Astrocyte (in vitro differentiated cells and primary cell): ENCODE results near the gene SLCO4A1. TPM values are rescaled to one million over a fixed set of nuclear protein-coding genes. Genes with fewer than 3 reads are reported as not detected.

Experiments
- DNase-seq: peaks from one replicate; pipeline ENCODE4 v3.0.0-alpha.2; 2010; ENCODE audit warnings: low read depth
- FAIRE-seq: peaks from 2 replicates; lab custom pipeline; 2011; peaks lifted over from hg19 to GRCh38; lab: Jason Lieb, UNC
- H2AFZ ChIP-seq: 2 replicates; pipeline ENCODE4 v1.6.0; 2012; ENCODE audit warnings: low read depth, low read length, inconsistent platforms
- H3K27ac ChIP-seq: 2 replicates; pipeline ENCODE4 v1.5.1; 2011; ENCODE audit warnings: low read depth, low read length, inconsistent platforms
- H3K27me3 ChIP-seq: 2 replicates; pipeline ENCODE4 v1.6.0; 2011; ENCODE audit warnings: low read length, inconsistent platforms; ENCODE audit not compliant: insufficient read depth
- H3K36me3 ChIP-seq: 2 replicates; pipeline ENCODE4 v1.5.1; 2011; ENCODE audit warnings: low read length, inconsistent platforms; ENCODE audit not compliant: insufficient read depth
- H3K4me1 ChIP-seq: 2 replicates; pipeline ENCODE4 v1.5.1; 2011; ENCODE audit warnings: low read length, inconsistent platforms; ENCODE audit not compliant: insufficient read depth
- H3K4me2 ChIP-seq: 2 replicates; pipeline ENCODE4 v1.6.0; 2012; ENCODE audit warnings: low read length, inconsistent platforms
- H3K4me3 ChIP-seq: 2 replicates; pipeline ENCODE4 v1.5.1; 2011; ENCODE audit warnings: low read depth, mild to moderate bottlenecking, low read length, inconsistent platforms; ENCODE audit not compliant: insufficient read depth
- H3K79me2 ChIP-seq: 2 replicates; pipeline ENCODE4 v1.6.0; 2012; ENCODE audit warnings: mild to moderate bottlenecking, low read length, inconsistent platforms; ENCODE audit not compliant: insufficient read depth
- H3K9ac ChIP-seq: 2 replicates; pipeline ENCODE4 v1.6.0; 2012; ENCODE audit warnings: mild to moderate bottlenecking, low read length, inconsistent platforms
- H3K9me3 ChIP-seq: 2 replicates; pipeline ENCODE4 v1.5.1; 2012; ENCODE audit warnings: low read depth, mild to moderate bottlenecking, low read length, inconsistent platforms; ENCODE audit not compliant: insufficient read depth
- H4K20me1 ChIP-seq: 2 replicates; pipeline ENCODE4 v1.6.0; 2012; ENCODE audit warnings: low read length, inconsistent platforms; ENCODE audit not compliant: insufficient read depth
- H3K27ac Mint-ChIP-seq: one replicate; pipeline ENCODE4 v1.8.0; 2021; ENCODE audit warnings: mild to moderate bottlenecking, mixed read lengths; ENCODE audit not compliant: unreplicated experiment
- H3K27me3 Mint-ChIP-seq: one replicate; pipeline ENCODE4 v1.8.0; 2021; ENCODE audit warnings: low read depth, mixed read lengths; ENCODE audit not compliant: unreplicated experiment
- H3K36me3 Mint-ChIP-seq: one replicate; pipeline ENCODE4 v1.8.0; 2021; ENCODE audit warnings: low read depth, mixed read lengths; ENCODE audit not compliant: unreplicated experiment
- H3K4me1 Mint-ChIP-seq: one replicate; pipeline ENCODE4 v1.8.0; 2021; ENCODE audit warnings: low read depth, mixed read lengths; ENCODE audit not compliant: unreplicated experiment
- H3K4me3 Mint-ChIP-seq: one replicate; pipeline ENCODE4 v1.8.0; 2021; ENCODE audit warnings: mild to moderate bottlenecking, moderate library complexity, mixed read lengths; ENCODE audit not compliant: unreplicated experiment
- H3K9me3 Mint-ChIP-seq: one replicate; pipeline ENCODE4 v1.8.0; 2021; ENCODE audit warnings: mild to moderate bottlenecking, mixed read lengths; ENCODE audit not compliant: unreplicated experiment
- CTCF ChIP-seq: IDR thresholded peaks from 2 replicates; pipeline ENCODE4 v1.5.1; 2011; ENCODE audit warnings: low read depth, mild to moderate bottlenecking, inconsistent platforms, low read length, moderate library complexity; ENCODE audit not compliant: insufficient read depth
- EZH2 ChIP-seq: IDR thresholded peaks from 2 replicates; pipeline ENCODE4 v1.6.1; 2012; ENCODE audit warnings: mild to moderate bottlenecking, low read length, inconsistent platforms; ENCODE audit not compliant: insufficient read depth
- total RNA-seq: library from RNA; stranded (reverse); gene quantifications from 2 replicates; pipeline ENCODE4 v1.2.1, GENCODE V29; 2021

SLCO4A1 gene
- total RNA-seq, 1 donor from 2014 or later = 0.43 TPM

GRCh38 chr20:62604796-62605195 lies 37.5 kb upstream of the SLCO4A1 start:
- no peak overlapping the region for H3K27ac Mint-ChIP-seq
- no peak overlapping the region for H2AFZ ChIP-seq
- no peak overlapping the region for H3K4me3 Mint-ChIP-seq
- no peak overlapping the region for H3K4me2 ChIP-seq
- H3K27ac ChIP-seq = no peak overlapping the region
- no peaks in the 10 kb centered on the region for H3K9me3 Mint-ChIP-seq
- TF ChIP-seq CTCF (no peak), EZH2 (no peak)
- H3K27me3 ChIP-seq = peaks cover 7% of the 10 kb centered on the region
- H3K79me2 ChIP-seq = no peaks in the 10 kb centered on the region
- DNase-seq = no peak
- no peak for FAIRE-seq
- no peaks in the 10 kb centered on the region for H4K20me1 ChIP-seq
- no peak overlapping the region for H3K9ac ChIP-seq
- peaks cover 15% of the 10 kb centered on the region for H3K4me1 ChIP-seq
- H3K4me3 ChIP-seq = no peak overlapping the region
- H3K36me3 ChIP-seq = no peaks in the 10 kb centered on the region
- H3K36me3 Mint-ChIP-seq = no peaks in the 10 kb centered on the region
- no peaks in the 10 kb centered on the region for H3K4me1 Mint-ChIP-seq
- H3K9me3 ChIP-seq = no peaks in the 10 kb centered on the region
- H3K27me3 Mint-ChIP-seq = peaks cover 54% of the 10 kb centered on the region

- Histone ChIP-seq H3K4me3 (no peak overlapping the region), H3K79me2 (no peaks in the 10 kb centered on the region), H3K9ac (no peak overlapping the region), H3K4me2 (no peak overlapping the region), H3K27me3 (peaks cover 7% of the 10 kb centered on the region), H4K20me1 (no peaks in the 10 kb centered on the region), H3K4me1 (peaks cover 15% of the 10 kb centered on the region), H3K27ac (no peak overlapping the region), H3K36me3 (no peaks in the 10 kb centered on the region), H2AFZ (no peak overlapping the region), H3K9me3 (no peaks in the 10 kb centered on the region)
- no peaks in the 10 kb centered on the region for H3K4me1 Mint-ChIP-seq
- no peak for FAIRE-seq
- no peak overlapping the region for H3K27ac Mint-ChIP-seq
- H3K9me3 Mint-ChIP-seq = no peaks in the 10 kb centered on the region
- TF ChIP-seq CTCF = no peak
- TF ChIP-seq EZH2 = no peak
- H3K4me3 Mint-ChIP-seq = no peak overlapping the region
- no peaks in the 10 kb centered on the region for H3K36me3 Mint-ChIP-seq
- H3K27me3 Mint-ChIP-seq = peaks cover 50% of the 10 kb centered on the region
- DNase-seq = no peak
These were observed 36.9 kb upstream of the SLCO4A1 start for GRCh38 chr20:62605236-62605943.

- Mint-ChIP-seq H3K27me3 (peaks cover 49% of the 10 kb centered on the region), H3K9me3 (no peaks in the 10 kb centered on the region), H3K36me3 (no peaks in the 10 kb centered on the region), H3K4me3 (no peak overlapping the region), H3K27ac (no peak overlapping the region), H3K4me1 (no peaks in the 10 kb centered on the region)
- Histone ChIP-seq H3K9ac (no peak overlapping the region), H3K27me3 (peaks cover 7% of the 10 kb centered on the region), H3K4me1 (peaks cover 15% of the 10 kb centered on the region), H3K4me3 (no peak overlapping the region), H3K9me3 (peaks cover 4% of the 10 kb centered on the region), H2AFZ (no peak overlapping the region), H3K79me2 (no peaks in the 10 kb centered on the region), H3K27ac (no peak overlapping the region), H3K4me2 (no peak overlapping the region), H3K36me3 (no peaks in the 10 kb centered on the region), H4K20me1 (no peaks in the 10 kb centered on the region)
- no peak for DNase-seq
- FAIRE-seq = no peak
- TF ChIP-seq CTCF (no peak), EZH2 (no peak)
These were observed 36.3 kb upstream of the SLCO4A1 start for GRCh38 chr20:62606016-62606415.
